HL-60 (cell line): ENCODE measurements around the gene EFCAB8.
"Not testable (repeated sequence)": the region's sequence is repeated elsewhere in the genome, so short reads cannot be mapped to it uniquely, and the experiment has no call there.

Source experiments
- POLR2AphosphoS5 ChIP-seq: IDR thresholded peaks from 2 replicates; pipeline ENCODE4 v1.6.1; 2012; ENCODE audit warnings: low read depth
- TF ChIP-seq, protein P1 (sequence below): IDR thresholded peaks from 2 replicates; pipeline ENCODE4 v1.6.1; 2012; ENCODE audit warnings: low read depth; ENCODE audit not compliant: insufficient replicate concordance

DNA sequence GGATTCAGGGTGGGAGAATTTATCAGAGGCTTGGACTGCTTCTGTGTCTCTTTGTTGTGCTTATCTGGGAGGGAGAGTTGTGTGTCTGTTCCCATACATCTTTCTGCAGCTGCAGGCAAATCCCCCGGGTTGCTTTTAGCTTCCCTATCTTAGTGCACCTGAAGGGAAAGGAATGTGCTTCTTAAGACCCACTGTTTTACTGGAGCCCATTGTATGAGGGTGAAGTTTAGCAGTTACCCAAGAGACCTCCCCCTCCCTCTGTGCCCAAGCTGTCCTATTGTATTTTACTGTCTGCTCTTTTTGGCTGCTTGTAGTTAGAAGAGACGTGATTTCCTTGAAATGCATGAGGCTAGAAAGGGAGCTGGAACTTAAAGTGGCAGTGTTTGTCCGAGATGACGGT is 91.8 kb downstream of the EFCAB8 start:
- not testable (repeated sequence) for TF ChIP-seq POLR2AphosphoS5
- TF ChIP-seq, protein P1, sequence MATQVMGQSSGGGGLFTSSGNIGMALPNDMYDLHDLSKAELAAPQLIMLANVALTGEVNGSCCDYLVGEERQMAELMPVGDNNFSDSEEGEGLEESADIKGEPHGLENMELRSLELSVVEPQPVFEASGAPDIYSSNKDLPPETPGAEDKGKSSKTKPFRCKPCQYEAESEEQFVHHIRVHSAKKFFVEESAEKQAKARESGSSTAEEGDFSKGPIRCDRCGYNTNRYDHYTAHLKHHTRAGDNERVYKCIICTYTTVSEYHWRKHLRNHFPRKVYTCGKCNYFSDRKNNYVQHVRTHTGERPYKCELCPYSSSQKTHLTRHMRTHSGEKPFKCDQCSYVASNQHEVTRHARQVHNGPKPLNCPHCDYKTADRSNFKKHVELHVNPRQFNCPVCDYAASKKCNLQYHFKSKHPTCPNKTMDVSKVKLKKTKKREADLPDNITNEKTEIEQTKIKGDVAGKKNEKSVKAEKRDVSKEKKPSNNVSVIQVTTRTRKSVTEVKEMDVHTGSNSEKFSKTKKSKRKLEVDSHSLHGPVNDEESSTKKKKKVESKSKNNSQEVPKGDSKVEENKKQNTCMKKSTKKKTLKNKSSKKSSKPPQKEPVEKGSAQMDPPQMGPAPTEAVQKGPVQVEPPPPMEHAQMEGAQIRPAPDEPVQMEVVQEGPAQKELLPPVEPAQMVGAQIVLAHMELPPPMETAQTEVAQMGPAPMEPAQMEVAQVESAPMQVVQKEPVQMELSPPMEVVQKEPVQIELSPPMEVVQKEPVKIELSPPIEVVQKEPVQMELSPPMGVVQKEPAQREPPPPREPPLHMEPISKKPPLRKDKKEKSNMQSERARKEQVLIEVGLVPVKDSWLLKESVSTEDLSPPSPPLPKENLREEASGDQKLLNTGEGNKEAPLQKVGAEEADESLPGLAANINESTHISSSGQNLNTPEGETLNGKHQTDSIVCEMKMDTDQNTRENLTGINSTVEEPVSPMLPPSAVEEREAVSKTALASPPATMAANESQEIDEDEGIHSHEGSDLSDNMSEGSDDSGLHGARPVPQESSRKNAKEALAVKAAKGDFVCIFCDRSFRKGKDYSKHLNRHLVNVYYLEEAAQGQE: not testable (repeated sequence)
